Heart left ventricle (tissue), 16 donors: ENCODE data around the gene DPEP2NB. TPM values are rescaled to one million over a fixed set of nuclear protein-coding genes. Genes with fewer than 3 reads are reported as not detected.
"Not testable (repeated sequence)": the region's sequence is repeated elsewhere in the genome, so short reads cannot be mapped to it uniquely, and the experiment has no call there.

Experiments used
- ATAC-seq, 4 donors: fragments of 200-7000 bp; cut with Tn5 transposase; one replicate each; pipeline ENCODE4 v1.9.1; 2020 to 2022; ENCODE audit warnings: moderate library complexity in 4 of 4, mild to moderate bottlenecking in 3 of 4, moderate number of reproducible peaks in 1 of 4
- DNase-seq, 5 donors: peaks; one replicate each; pipeline ENCODE4 v3.0.0-alpha.2; 2020
- H3K27ac ChIP-seq, 12 donors: fragments of 200-600 bp; sonication (generic) in 4 of 12; one replicate each; pipeline versions ENCODE4 v1.5.0 to v1.8.0; 2016 to 2022; ENCODE audit warnings: mild to moderate bottlenecking in 2 of 12
- H3K27me3 ChIP-seq, 9 donors: fragments of 200-600 bp; sonication (generic) in 2 of 9; one replicate each; pipeline versions ENCODE4 v1.5.1 to v1.8.0; 2016 to 2022; ENCODE audit warnings: mild to moderate bottlenecking in 3 of 9
- H3K36me3 ChIP-seq, 9 donors: fragments of 200-600 bp; sonication (generic) in 2 of 9; one replicate each; pipeline versions ENCODE4 v1.5.0 to v1.8.0; 2018 to 2022; ENCODE audit warnings: mild to moderate bottlenecking in 2 of 9
- H3K4me1 ChIP-seq, 12 donors: fragments of 200-600 bp; sonication (generic) in 4 of 12; one replicate each; pipeline versions ENCODE4 v1.5.0 to v1.8.0; 2016 to 2022; ENCODE audit warnings: mild to moderate bottlenecking in 3 of 12
- H3K4me3 ChIP-seq, 12 donors: fragments of 200-600 bp; sonication (generic) in 4 of 12; one replicate each; pipeline versions ENCODE4 v1.5.0 to v1.8.0; 2017 to 2022; ENCODE audit warnings: mild to moderate bottlenecking in 9 of 12, moderate library complexity in 4 of 12
- H3K9me3 ChIP-seq, 12 donors: fragments of 200-600 bp; sonication (generic) in 4 of 12; one replicate each; pipeline versions ENCODE4 v1.5.0 to v1.8.0; 2016 to 2022; ENCODE audit warnings: mild to moderate bottlenecking in 1 of 12
- CTCF ChIP-seq, 12 donors: fragments of 200-600 bp; sonication (generic) in 4 of 12; IDR thresholded peaks; one replicate each; pipeline versions ENCODE4 v1.5.0 to v1.8.0; 2018 to 2022; ENCODE audit warnings: antibody characterized with exemption in 12 of 12, mild to moderate bottlenecking in 5 of 12
- POLR2A ChIP-seq, 2 donors: fragments of 450-650 bp; IDR thresholded peaks; one replicate each; pipeline ENCODE4 v1.6.1; 2017; ENCODE audit warnings: antibody characterized with exemption in 2 of 2, mild to moderate bottlenecking in 2 of 2, moderate library complexity in 2 of 2
- WGBS, 4 donors: extraction: QIAGEN DNeasy Blood & Tissue Kit in 2 of 4; methylation state at CpG; one replicate each; pipeline versions ENCODE4 v1.1.5 to v1.1.7; 2013 to 2018; 5-methylcytosine and 5-hydroxymethylcytosine counted together
- intact Hi-C, 10 donors: fragments of 100-400 bp; cut with DNase I; formaldehyde crosslinking; loops; one replicate each; pipeline versions ENCODE4 v1.11.1 to v1.14.2; 2022
- polyA plus RNA-seq, 2 donors: library from polyadenylated mRNA; stranded (reverse); fragments of 200-250 nt; gene quantifications; one replicate each; pipeline ENCODE4 v1.2.3, GENCODE V29; 2013
- total RNA-seq, 9 donors: library from RNA; depleted of rRNA in 2 of 9; stranded (reverse); fragments of >200 nt in 2 of 9; fragmentation: NEBNext Ultra II Directional in 3 of 9; extraction: Animal tissue kit (Norgen Biotek cat#: 25700) in 3 of 9; gene quantifications; one replicate each; pipeline versions ENCODE4 v1.1.0 to v1.2.4, GENCODE V29; 2016 to 2023
- donor health status: ischemic (EF 13 %, LVEDD 7.1; RV severe dilation, severe dysfunction).
- donor health status: healthy with polysubstance abuse.
- donor health status: DM: no; HTN: yes; CAD: no.
- donor health status: DM: no; HTN: no; CAD: no.
- donor health status: ischemic (EF 25% LVEDD 6.9; RV normal size, moderate dysfunction).
- donor health status: ischemic (EF 25% LVEDD 5.7; RV mildly dilated, moderate dysfunction).
- donor health status: healthy.
- donor health status: DM: yes; HTN: yes; CAD: no.
- donor health status: ischemic (EF 35%, LVEDD 5.7; RV mildly dilated, moderate dysfunction).
- donor health status: nonischemic (EF 11% LVEDD 7.7; RV severe dilation, severe dysfunction).
- donor health status: DM: yes; HTN: yes; CAD: no.
- donor health status: PGD.
- donor health status: ischemic (EF 29% LVEDD 5.4; RV normal size, mild dysfunction).
- donor health status: nonischemic (EF 23%, LVEDD 6.1; RV moderate dilation, normal function).

DPEP2NB gene
- total and polyA plus RNA-seq, 11 donors, result not detected

- ATAC-seq (no peak), DNase-seq (no peak)
- WGBS, 4 donors, result 93 to 97% (median 94%) methylated on average over 5 of the region's 5 CpGs
- TF ChIP-seq CTCF (IDR thresholded peaks at IDR 0.05) (no peak), POLR2A (IDR thresholded peaks at IDR 0.05) (no peak)
- no peaks in the 10 kb centered on the region for H3K9me3 ChIP-seq
- H3K4me3 ChIP-seq, result no peak overlapping the region
- no peaks in the 10 kb centered on the region for H3K27me3 ChIP-seq
- intact Hi-C loops, result loop anchor here in 3 of 10 donors (10.0 kb wide), 2 partner anchors 48 to 228 kb away; no protein-coding TSS in a partner anchor
- peaks cover 0 to 64% (median 19%) of the 10 kb centered on the region in 12 donors for H3K4me1 ChIP-seq
- H3K27ac ChIP-seq, result no peak overlapping the region
- H3K36me3 ChIP-seq, result peaks cover 0 to under 1% (median 0%) of the 10 kb centered on the region in 9 donors
Observed at GRCh38 chr16:67996666-67997065, 19.0 kb downstream of the DPEP2NB start.

- no peak for DNase-seq
- H3K36me3 ChIP-seq, result peaks cover 0 to 11% (median 0%) of the 10 kb centered on the region in 9 donors
Observed at GRCh38 chr16:67995423-67995822, 20.3 kb downstream of the DPEP2NB start.

GRCh38 chr16:67994040-67994408 lies 21.7 kb downstream of the DPEP2NB start:
- not testable (repeated sequence) for H3K27me3 ChIP-seq, DNase-seq, H3K9me3 ChIP-seq
- Histone ChIP-seq H3K4me1 (peaks cover 0 to 38% (median 9%) of the 10 kb centered on the region in 12 donors), H3K4me3 (peak overlapping the region in 4 of 12 donors; percentile 35 to 54 (median 49)), H3K36me3 (peaks cover 0 to 13% (median 0%) of the 10 kb centered on the region in 9 donors), H3K27ac (peak overlapping the region in 11 of 12 donors; percentile 67 to 88 (median 82))
- intact Hi-C loops, result loop anchor here in 6 of 10 donors (5.0 to 10.0 kb wide), 6 partner anchors 48 to 238 kb away; no protein-coding TSS in a partner anchor
- peak in 2 of 4 donors; percentile 8 to 38 for ATAC-seq
- 50 to 67% (median 63%) methylated on average over 4 to 6 of the region's 6 CpGs; no CpG with 5 or more reads in 1 of the 4 donors for WGBS, 4 donors

More at GRCh38 chr16:67995423-67995822, 20.3 kb downstream of the DPEP2NB start:
- H3K4me1 ChIP-seq, result peaks cover 0 to 52% (median 16%) of the 10 kb centered on the region in 12 donors
- H3K4me3 ChIP-seq, result no peak overlapping the region
- H3K9me3 ChIP-seq, result no peaks in the 10 kb centered on the region
- TF ChIP-seq POLR2A (IDR thresholded peaks at IDR 0.05), result no peak
- no peak for TF ChIP-seq CTCF (IDR thresholded peaks at IDR 0.05)
- ATAC-seq, result no peak
- H3K27ac ChIP-seq, result peak overlapping the region in 1 of 12 donors; percentile 28
- H3K27me3 ChIP-seq, result no peaks in the 10 kb centered on the region
- WGBS, 4 donors, result 82 to 91% (median 90%) methylated on average over 5 of the region's 5 CpGs
- intact Hi-C loops, result loop anchor here in 3 of 10 donors (10.0 kb wide), 2 partner anchors 49 to 229 kb away; no protein-coding TSS in a partner anchor

- Histone ChIP-seq H3K4me1 (peaks cover 0 to 36% (median 9%) of the 10 kb centered on the region in 12 donors), H3K27ac (peak overlapping the region; percentile 43 to 88 (median 81)), H3K9me3 (no peaks in the 10 kb centered on the region), H3K27me3 (no peaks in the 10 kb centered on the region), H3K4me3 (peak overlapping the region in 10 of 12 donors; percentile 3 to 54 (median 47)), H3K36me3 (peaks cover 0 to 13% (median 0%) of the 10 kb centered on the region in 9 donors)
- TF ChIP-seq CTCF (IDR thresholded peaks at IDR 0.05), result peak; percentile 97 to 100 (median 100)
- TF ChIP-seq POLR2A (IDR thresholded peaks at IDR 0.05), result peak in 1 of 2 donors; percentile 29
- ATAC-seq (peak; percentile 90 to 95 (median 94)), DNase-seq (peak; percentile 83 to 92 (median 88))
- WGBS, 4 donors, result 5 to 18% (median 12%) methylated on average over 15 to 39 of the region's 39 CpGs
- intact Hi-C loops, result loop anchor here (1.0 to 10.0 kb wide), 9 partner anchors 47 to 239 kb away; no protein-coding TSS in a partner anchor
Observed at GRCh38 chr16:67993207-67994039, 22.3 kb downstream of the DPEP2NB start.
